ENCODE results near the gene BTNL2.

DNA sequence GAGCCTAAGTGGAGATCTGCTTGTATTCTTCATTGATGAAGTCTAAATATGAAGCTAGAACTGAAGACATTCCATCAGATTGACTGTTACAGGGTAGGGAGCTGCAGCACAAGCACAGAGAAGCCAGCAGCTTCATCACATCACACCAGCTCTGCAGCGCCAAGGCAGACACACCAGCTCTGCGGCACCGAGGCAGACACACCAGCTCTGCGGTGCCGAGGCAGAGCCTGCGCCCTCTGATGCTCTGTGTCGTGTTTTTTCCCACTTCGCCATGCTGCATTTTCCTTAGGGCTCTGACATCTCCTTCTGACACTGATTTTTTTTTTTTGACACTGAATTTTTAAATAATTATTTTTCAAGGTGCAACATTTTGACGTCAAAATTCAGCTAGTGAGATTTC is 784 bp downstream of the BTNL2 start:
- TF ChIP-seq, protein P1, sequence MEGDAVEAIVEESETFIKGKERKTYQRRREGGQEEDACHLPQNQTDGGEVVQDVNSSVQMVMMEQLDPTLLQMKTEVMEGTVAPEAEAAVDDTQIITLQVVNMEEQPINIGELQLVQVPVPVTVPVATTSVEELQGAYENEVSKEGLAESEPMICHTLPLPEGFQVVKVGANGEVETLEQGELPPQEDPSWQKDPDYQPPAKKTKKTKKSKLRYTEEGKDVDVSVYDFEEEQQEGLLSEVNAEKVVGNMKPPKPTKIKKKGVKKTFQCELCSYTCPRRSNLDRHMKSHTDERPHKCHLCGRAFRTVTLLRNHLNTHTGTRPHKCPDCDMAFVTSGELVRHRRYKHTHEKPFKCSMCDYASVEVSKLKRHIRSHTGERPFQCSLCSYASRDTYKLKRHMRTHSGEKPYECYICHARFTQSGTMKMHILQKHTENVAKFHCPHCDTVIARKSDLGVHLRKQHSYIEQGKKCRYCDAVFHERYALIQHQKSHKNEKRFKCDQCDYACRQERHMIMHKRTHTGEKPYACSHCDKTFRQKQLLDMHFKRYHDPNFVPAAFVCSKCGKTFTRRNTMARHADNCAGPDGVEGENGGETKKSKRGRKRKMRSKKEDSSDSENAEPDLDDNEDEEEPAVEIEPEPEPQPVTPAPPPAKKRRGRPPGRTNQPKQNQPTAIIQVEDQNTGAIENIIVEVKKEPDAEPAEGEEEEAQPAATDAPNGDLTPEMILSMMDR (IDR thresholded peaks at IDR 0.05; ENCODE audit: poor library complexity) = no peak
- no peak for TF ChIP-seq EZH2phosphoT487 (IDR thresholded peaks at IDR 0.05; ENCODE audit: low read depth, severe bottlenecking, unreplicated experiment)

All from hepatocyte (in vitro differentiated cells).